AG10803 (cell line): ENCODE results near the gene PDP2.
"Not testable (repeated sequence)": the region's sequence is repeated elsewhere in the genome, so short reads cannot be mapped to it uniquely, and the experiment has no call there.

Experiments used
- DNase-seq: peaks from one replicate; pipeline ENCODE4 v3.0.0; 2010; ENCODE audit warnings: low read depth
- H3K4me3 ChIP-seq: 2 replicates; pipeline ENCODE4 v1.5.1; 2011; ENCODE audit warnings: mild to moderate bottlenecking, low read length, control low read depth
- TF ChIP-seq, protein P1 (sequence below): conservative IDR thresholded peaks from 2 replicates; pipeline ENCODE4 v1.5.1; 2011; ENCODE audit warnings: mild to moderate bottlenecking, low read length, control low read depth, inconsistent platforms

The PDP2 gene

DNA sequence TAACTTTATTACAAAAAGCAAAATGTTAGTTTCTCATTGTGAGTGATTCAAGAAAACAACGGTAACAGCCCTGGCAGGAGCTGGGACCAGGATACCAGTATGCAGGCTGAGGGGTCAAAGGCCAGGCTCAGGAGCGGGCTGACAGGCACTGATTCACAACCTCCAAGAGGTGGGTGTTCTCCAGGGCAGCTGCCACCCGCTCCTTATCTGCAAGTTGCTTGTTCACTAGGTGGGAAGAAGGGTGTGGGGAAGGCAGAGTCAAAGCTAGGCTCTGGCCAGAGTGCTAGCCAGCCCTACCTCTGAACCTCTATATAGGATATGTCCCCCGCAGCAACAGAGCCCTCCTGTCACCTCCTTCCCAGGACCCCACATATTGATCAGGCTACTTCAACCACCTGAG is 51.8 kb downstream of the PDP2 start:
- H3K4me3 ChIP-seq = no peak overlapping the region
- TF ChIP-seq, protein P1, sequence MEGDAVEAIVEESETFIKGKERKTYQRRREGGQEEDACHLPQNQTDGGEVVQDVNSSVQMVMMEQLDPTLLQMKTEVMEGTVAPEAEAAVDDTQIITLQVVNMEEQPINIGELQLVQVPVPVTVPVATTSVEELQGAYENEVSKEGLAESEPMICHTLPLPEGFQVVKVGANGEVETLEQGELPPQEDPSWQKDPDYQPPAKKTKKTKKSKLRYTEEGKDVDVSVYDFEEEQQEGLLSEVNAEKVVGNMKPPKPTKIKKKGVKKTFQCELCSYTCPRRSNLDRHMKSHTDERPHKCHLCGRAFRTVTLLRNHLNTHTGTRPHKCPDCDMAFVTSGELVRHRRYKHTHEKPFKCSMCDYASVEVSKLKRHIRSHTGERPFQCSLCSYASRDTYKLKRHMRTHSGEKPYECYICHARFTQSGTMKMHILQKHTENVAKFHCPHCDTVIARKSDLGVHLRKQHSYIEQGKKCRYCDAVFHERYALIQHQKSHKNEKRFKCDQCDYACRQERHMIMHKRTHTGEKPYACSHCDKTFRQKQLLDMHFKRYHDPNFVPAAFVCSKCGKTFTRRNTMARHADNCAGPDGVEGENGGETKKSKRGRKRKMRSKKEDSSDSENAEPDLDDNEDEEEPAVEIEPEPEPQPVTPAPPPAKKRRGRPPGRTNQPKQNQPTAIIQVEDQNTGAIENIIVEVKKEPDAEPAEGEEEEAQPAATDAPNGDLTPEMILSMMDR = no peak
- DNase-seq = no peak

DNA sequence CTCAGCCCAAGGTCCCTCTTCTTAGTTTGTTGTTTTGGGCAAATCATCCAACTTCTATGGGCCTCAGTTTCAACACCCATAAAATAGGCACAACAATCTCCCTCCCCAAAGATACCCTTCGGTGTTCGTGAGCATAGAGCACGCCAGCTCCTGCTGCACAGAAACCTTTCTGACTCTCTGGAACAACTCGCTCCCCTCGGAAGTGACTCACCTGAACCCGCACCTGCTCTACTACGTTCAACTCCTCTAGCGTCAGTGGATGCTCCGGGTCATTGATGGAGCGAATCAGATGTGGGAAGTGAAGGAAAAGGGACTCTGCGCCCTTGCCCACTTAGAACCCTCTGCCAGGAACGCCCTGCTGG is 53.4 kb downstream of the PDP2 start:
- no peak for DNase-seq
- peak overlapping the region; percentile 99 for H3K4me3 ChIP-seq
- TF ChIP-seq, protein P1 = no peak

GRCh38 chr16:66934138-66934838 is 54.0 kb downstream of the PDP2 start, which contains the start of gene CIAO2B:
TSS of gene CIAO2B (minus strand) at chr16:66934402. CDS start at chr16:66934364, 38 bp downstream.
- TF ChIP-seq, protein P1 = no peak
- peak; percentile 78 for DNase-seq
- H3K4me3 ChIP-seq = peak within 1 kb of the TSS; percentile 99

GRCh38 chr16:66934839-66935313 is 54.6 kb downstream of the PDP2 start:
- peak overlapping the region; percentile 99 for H3K4me3 ChIP-seq
- not testable (repeated sequence) for DNase-seq

DNA sequence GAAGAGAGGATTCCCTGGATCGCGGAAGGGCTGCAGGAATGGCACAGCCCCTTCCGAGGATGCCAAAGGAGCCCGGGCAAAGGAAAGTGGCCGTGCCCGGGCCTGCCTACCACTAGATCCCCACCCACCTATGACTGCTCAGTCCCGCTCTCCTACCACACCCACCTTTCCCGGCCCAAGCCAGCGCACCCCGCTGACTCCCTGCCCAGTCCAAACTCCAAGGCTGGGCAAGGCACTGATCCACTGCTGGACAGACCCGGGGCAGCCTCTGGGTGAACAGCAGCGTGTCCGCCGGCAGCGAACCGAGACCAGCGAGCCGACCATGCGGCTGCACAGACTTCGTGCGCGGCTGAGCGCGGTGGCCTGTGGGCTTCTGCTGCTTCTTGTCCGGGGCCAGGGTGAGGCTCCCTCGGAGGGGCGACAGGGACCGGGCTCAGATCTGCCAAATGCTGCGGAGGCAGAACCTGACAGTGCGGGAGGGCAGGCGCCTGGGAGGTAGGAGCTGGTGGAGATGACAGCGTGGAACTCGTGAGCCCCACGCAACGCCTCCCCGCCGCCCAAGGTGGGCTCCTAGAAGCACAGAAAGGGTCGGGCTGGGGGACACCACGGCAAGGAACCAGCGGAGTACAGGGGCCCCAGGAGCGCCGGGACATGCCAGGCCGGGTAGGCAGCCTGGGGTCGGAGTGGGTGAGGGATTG is 55.1 kb downstream of the PDP2 start, which contains the start of gene CES2:
Gene CES2, plus strand, starts transcription at position 203 of the 698 bp plus-strand sequence. Its CDS starts 120 bp downstream, at position 323.
- peak within 1 kb of the TSS; percentile 99 for H3K4me3 ChIP-seq
- TF ChIP-seq, protein P1 = no peak
- DNase-seq = peak; percentile 53

DNA sequence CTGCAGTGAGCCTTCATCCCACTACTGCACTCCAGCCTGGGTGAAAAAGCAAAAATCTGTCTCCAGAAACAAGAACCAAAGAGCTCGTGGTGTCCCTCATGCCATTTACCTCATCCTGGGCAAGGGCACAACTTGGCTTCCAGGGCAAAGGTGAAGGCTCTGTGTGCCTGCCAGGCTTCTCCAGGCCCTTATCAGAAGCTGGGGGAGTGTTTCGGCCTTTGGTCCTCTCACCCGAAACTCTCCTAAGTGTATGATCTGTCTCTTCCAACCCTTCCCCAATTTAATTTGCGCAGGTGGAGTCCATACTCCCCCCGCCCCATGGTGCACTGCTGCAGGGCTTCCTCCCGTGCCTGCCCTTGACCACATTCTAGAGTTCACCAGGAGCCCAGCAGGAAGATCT is 56.1 kb downstream of the PDP2 start:
- TF ChIP-seq, protein P1 = no peak
- H3K4me3 ChIP-seq = no peak overlapping the region
- DNase-seq = no peak

DNA sequence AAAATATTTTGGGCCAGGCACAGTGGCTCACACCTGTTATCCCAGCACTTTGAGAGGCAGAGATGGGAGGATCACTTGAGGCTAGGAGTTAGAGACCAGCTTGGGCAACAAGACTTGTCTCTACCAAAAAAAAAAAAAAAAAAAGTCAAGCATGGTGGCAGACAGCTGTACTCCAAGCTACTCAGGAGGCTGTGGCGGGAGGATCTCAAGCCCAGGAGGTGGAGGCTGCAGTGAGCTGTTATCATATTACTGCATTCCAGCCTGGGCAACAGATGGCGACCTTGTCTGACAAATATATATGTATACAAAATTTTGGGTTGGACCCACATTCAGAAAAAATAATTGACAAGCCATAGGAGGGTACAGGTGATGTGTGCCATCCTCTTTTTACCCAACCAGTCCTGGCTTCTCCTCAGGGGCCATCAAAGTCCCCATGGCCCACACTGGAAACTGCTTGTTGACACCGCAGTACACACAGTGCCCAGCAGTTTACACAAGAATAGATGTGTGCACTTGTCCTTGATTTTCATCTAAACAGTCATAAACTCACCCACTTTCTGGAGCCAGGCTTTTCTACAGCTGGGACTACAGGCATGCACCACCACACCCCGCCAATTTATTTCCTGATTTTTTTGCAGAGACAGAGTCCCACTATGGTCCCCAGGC is 56.7 kb downstream of the PDP2 start:
- no peak for DNase-seq
- no peak overlapping the region for H3K4me3 ChIP-seq
- TF ChIP-seq, protein P1 = no peak
